ENCODE measurements around the gene SORBS2. TPM values are rescaled to one million over a fixed set of nuclear protein-coding genes. Genes with fewer than 3 reads are reported as not detected.

Gene SORBS2
- total RNA-seq, 4 donors from 2014 or later, result 17.4 to 40.8 (median 21.9) TPM

DNA sequence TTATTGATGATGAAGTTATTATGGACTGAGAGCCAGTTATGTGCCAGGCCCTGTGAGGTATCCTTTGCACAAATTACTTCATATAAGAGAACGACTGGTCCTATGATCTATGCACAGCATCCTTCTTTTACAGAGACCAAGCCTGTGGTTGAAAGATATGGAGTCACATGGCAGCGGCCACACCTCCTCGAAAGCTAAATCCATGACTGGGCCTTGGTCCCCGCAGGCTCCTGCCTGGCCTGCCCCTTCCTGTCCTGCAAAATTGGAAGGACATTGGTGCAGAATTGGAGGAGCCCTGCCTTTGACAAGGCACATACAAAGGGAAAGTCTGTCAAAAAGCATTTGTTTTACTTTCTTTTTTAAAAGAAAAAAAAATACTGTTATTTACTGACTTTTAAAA is 18.3 kb downstream of the SORBS2 start:
- no peak for DNase-seq (ENCODE audit: low spot score in 2 of 2)
- 85% methylated on average over 4 of the region's 4 CpGs for WGBS
- Histone ChIP-seq H3K4me1 (peaks cover 3% of the 10 kb centered on the region), H3K27ac (no peak overlapping the region), H3K27me3 (no peaks in the 10 kb centered on the region), H3K9me3 (no peaks in the 10 kb centered on the region), H3K4me3 (no peak overlapping the region), H3K36me3 (no peaks in the 10 kb centered on the region)
- TF ChIP-seq POLR2A (IDR thresholded peaks at IDR 0.05), result no peak
- TF ChIP-seq, protein P1, sequence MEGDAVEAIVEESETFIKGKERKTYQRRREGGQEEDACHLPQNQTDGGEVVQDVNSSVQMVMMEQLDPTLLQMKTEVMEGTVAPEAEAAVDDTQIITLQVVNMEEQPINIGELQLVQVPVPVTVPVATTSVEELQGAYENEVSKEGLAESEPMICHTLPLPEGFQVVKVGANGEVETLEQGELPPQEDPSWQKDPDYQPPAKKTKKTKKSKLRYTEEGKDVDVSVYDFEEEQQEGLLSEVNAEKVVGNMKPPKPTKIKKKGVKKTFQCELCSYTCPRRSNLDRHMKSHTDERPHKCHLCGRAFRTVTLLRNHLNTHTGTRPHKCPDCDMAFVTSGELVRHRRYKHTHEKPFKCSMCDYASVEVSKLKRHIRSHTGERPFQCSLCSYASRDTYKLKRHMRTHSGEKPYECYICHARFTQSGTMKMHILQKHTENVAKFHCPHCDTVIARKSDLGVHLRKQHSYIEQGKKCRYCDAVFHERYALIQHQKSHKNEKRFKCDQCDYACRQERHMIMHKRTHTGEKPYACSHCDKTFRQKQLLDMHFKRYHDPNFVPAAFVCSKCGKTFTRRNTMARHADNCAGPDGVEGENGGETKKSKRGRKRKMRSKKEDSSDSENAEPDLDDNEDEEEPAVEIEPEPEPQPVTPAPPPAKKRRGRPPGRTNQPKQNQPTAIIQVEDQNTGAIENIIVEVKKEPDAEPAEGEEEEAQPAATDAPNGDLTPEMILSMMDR (IDR thresholded peaks at IDR 0.05), result no peak
- TF ChIP-seq POLR2AphosphoS5 (IDR thresholded peaks at IDR 0.05), result no peak
- TF ChIP-seq EP300 (IDR thresholded peaks at IDR 0.05), result no peak

- Histone ChIP-seq H3K4me3 (no peak overlapping the region), H3K36me3 (no peaks in the 10 kb centered on the region), H3K27me3 (no peaks in the 10 kb centered on the region), H3K27ac (no peak overlapping the region), H3K4me1 (peaks cover 3% of the 10 kb centered on the region), H3K9me3 (no peaks in the 10 kb centered on the region)
- DNase-seq (ENCODE audit: low spot score in 2 of 2), result no peak
- TF ChIP-seq, protein P1 (IDR thresholded peaks at IDR 0.05), result no peak
- TF ChIP-seq POLR2AphosphoS5 (IDR thresholded peaks at IDR 0.05), result no peak
- no peak for TF ChIP-seq EP300 (IDR thresholded peaks at IDR 0.05)
- no peak for TF ChIP-seq POLR2A (IDR thresholded peaks at IDR 0.05)
- 55% methylated on average over 2 of the region's 2 CpGs for WGBS
Measured at GRCh38 chr4:185793116-185793485, 18.9 kb downstream of the SORBS2 start.

DNA sequence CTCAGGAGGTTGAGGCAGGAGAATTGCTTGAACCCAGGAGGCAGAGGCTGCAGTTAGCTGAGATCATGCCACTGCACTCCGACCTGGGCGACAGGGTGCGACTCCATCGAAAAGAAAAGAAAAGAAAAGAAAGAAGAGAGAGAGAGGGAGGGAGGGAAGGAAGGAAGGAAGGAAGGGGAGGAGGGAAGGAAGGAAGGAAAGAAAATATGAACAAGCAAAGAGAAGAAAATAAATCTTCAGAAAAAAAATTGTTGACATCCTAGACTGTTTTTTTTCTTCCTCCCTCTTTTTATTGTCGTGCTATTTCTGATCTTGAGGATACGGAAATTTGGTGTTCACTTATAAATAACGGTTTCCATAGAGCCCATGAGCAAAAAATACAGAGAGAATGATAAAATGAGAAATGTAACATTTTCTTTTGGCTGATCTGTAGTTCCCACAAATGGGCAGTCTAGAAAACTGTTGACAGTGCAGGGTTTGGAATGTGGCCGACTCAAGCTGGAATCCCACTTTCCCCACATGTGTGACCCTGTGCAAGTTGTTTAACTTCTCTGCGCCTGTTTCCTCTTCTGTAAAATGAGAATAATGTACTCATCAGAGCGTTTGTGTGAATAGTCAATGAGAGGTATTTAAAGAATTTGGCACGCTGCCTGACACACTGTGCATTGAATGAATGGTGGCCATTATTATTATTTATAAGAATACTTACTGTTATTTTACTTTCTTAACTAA is 19.4 kb downstream of the SORBS2 start:
- H3K4me1 ChIP-seq, result peaks cover 3% of the 10 kb centered on the region
- no peaks in the 10 kb centered on the region for H3K27me3 ChIP-seq
- DNase-seq (ENCODE audit: low spot score in 2 of 2), result no peak
- no peak overlapping the region for H3K27ac ChIP-seq
- no peak overlapping the region for H3K4me3 ChIP-seq
- WGBS, result 56% methylated on average over 11 of the region's 11 CpGs
- no peaks in the 10 kb centered on the region for H3K36me3 ChIP-seq
- H3K9me3 ChIP-seq, result no peaks in the 10 kb centered on the region
- TF ChIP-seq EP300 (IDR thresholded peaks at IDR 0.05) (no peak), POLR2AphosphoS5 (IDR thresholded peaks at IDR 0.05) (no peak)

DNA sequence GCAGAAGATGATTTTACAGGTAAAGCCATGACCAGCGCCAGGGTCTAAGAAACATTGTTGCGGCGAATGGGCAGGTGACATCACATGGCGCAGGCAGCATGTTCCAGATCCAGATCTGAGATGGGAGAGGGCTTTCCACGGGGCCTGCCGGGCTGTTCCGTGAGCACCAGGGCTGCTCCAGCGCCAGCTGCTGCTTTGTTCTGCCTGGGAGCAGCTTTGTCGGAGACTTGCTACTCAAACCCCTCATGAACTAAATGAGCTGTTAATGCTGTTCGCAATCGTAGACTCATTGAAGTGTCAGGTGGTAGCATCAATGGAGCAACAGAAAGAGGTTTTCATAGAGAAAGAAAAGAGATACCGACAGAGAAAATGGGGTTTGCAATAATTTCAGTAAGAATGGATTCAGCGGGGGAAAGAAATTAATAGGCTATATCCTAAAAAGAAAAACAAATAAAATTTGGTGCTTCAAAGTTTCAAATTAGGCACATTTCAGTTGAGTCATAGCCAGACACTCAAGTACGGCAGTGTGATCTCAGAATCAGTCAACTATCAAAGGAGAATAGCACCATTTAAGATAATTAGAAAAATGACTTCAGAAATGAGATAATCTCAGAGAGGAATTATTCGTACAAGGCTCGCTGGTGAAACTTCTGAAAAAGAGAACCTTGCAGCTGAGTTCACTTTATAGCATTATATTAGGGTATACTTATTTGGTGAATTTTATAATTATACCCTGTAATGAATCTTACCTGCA is 23.9 kb downstream of the SORBS2 start:
- no peak for DNase-seq (ENCODE audit: low spot score in 2 of 2)
- no peak overlapping the region for H3K4me3 ChIP-seq
- H3K9me3 ChIP-seq, result no peaks in the 10 kb centered on the region
- TF ChIP-seq POLR2AphosphoS5 (IDR thresholded peaks at IDR 0.05), result no peak
- no peak for TF ChIP-seq EP300 (IDR thresholded peaks at IDR 0.05)
- TF ChIP-seq POLR2A (IDR thresholded peaks at IDR 0.05), result no peak
- TF ChIP-seq, protein P1 (IDR thresholded peaks at IDR 0.05), result no peak
- 90% methylated on average over 11 of the region's 16 CpGs for WGBS
- H3K27me3 ChIP-seq, result no peaks in the 10 kb centered on the region
- no peaks in the 10 kb centered on the region for H3K36me3 ChIP-seq
- no peak overlapping the region for H3K27ac ChIP-seq
- no peaks in the 10 kb centered on the region for H3K4me1 ChIP-seq

GRCh38 chr4:185786422-185786821 is 25.6 kb downstream of the SORBS2 start:
- Histone ChIP-seq H3K4me3 (no peak overlapping the region), H3K36me3 (no peaks in the 10 kb centered on the region), H3K27ac (no peak overlapping the region), H3K4me1 (no peaks in the 10 kb centered on the region), H3K9me3 (no peaks in the 10 kb centered on the region), H3K27me3 (no peaks in the 10 kb centered on the region)
- no peak for DNase-seq (ENCODE audit: low spot score in 2 of 2)
- no peak for TF ChIP-seq POLR2A (IDR thresholded peaks at IDR 0.05)
- TF ChIP-seq, protein P1 (IDR thresholded peaks at IDR 0.05), result no peak
- no peak for TF ChIP-seq POLR2AphosphoS5 (IDR thresholded peaks at IDR 0.05)
- no peak for TF ChIP-seq EP300 (IDR thresholded peaks at IDR 0.05)
- 86% methylated on average over 6 of the region's 6 CpGs for WGBS

All from suprapubic skin (tissue), 4 donors.